H1 (cell line): ENCODE data around the gene PTPMT1. TPM values are rescaled to one million over a fixed set of nuclear protein-coding genes. Genes with fewer than 3 reads are reported as not detected.

Experiments used
- CEBPB ChIP-seq: IDR thresholded peaks from 2 replicates; pipeline ENCODE4 v1.6.1; 2012; ENCODE audit warnings: low read depth, low read length
- SIX5 ChIP-seq: IDR thresholded peaks from 2 replicates; pipeline ENCODE4 v1.6.1; 2011; ENCODE audit warnings: mild to moderate bottlenecking, low read depth, low read length
- polyA plus RNA-seq, 7 experiments: library from polyadenylated mRNA; depleted of rRNA in 3 of 7; stranded (reverse) in 5 of 7; unstranded in 2 of 7; fragments of >200 nt in 5 of 7; fragments of 200-250 nt in 2 of 7; gene quantifications; 1 replicate in 5 of 7; 2 replicates in 1 of 7; 4 replicates in 1 of 7; pipeline versions ENCODE4 v1.2.1 to v1.2.3, GENCODE V29; 2011 to 2013; ENCODE audit warnings: missing spikeins in 2 of 7, mixed read lengths in 2 of 7
- total RNA-seq: library from RNA; stranded (reverse); fragmentation: NEBNext Ultra II Directional; extraction: Animal tissue kit (Norgen Biotek cat#: 25700); gene quantifications from 2 replicates; pipeline ENCODE4 v1.2.1, GENCODE V29; 2021

The PTPMT1 gene
- total and polyA plus RNA-seq, 2 of the 8 experiments (the other 6 are each of a cell fraction or from before 2014, with no cell fraction given): 44.8 to 105 TPM

DNA sequence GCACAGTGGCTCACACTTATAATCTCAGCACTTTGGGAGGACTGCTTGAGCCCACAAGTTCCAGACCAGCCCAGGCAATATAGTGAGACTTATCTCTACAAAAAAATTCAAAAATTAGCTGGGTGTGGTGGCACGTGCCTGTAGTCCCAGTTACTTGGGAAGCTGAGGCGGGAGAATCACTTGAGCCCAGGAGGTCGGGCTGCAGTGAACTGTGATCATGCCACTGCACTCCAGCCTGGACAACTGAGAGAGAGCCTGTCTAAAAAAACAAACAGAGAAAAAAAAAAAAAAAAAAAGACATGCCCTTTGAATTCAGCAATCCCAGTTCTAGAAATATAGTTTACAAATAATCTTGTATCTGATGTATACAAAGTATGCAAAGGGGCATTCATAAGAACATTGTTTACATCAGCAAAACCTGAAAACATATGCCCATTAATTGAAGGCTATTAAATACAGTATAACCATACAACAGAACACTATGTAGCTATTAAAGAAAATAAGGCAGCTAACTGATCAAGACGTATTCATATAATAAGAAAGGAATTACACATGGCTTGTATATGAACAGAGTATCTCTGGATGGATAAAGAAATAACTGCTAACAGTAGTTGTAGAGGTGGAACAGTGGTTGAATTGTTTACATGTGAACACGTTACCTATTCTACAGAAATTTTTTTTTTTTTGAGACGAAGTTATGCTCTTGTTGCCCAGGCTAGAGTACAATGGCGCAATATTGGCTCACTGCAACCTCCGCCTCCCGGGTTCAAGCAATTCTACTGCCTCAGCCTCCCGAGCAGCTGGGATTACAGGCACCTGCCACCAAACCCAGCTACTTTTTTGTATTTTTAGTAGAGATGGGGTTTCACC, 48.2 kb upstream of the PTPMT1 start (continued):
- no peak for TF ChIP-seq SIX5
- no peak for TF ChIP-seq CEBPB
